ENCODE data around the gene BCAS3.

Gene BCAS3

DNA sequence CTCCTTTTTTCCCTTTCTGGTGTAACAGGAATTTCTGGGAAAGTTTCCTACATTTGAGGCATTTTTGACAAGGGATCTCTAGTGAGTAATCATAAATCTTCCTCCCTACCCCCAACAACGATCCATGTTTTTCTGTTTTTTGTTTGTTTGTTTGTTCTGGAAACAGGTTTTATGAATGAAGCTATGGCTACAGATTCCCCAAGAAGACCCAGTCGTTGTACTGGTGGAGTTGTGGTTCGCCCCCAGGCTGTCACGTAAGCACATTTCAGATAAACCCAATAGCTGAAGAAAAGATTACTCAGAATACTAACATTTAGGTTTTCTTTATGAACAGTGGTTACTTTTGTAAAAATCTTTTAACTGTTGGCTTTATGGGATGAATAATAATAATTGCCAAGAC, 1.6 kb downstream of the BCAS3 start:
- POLR2A ChIA-PET (ENCODE audit: low non-redundant PET): no interaction called here
- no peak for DNase-seq (ENCODE audit: low spot score)

DNA sequence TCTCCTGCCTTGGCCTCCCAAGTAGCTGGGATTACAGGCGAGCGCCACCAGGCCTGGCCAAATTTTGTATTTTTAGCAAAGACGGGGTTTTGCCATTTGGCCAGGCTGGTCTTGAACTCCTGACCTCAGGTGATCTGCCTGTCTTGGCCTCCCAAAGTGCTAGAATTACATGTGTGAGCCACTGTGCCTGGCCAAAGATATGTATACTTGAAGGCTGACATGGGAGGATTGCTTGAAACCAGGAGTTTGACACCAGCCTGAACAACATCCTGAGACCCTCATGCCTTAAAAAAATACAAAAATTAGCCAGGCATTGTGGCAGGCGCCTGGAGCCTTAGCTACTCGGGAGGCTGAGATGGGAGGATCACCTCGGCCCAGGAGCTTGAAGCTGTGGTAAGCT, 3.1 kb downstream of the BCAS3 start:
- ChIA-PET POLR2A (ENCODE audit: low non-redundant PET) (no interaction called here), CTCF (interaction anchor here (0.6 kb wide), 1 partner anchor 102 kb away, joined by 3 read pairs; no protein-coding TSS in a partner anchor)
- TF ChIP-seq, protein P1, sequence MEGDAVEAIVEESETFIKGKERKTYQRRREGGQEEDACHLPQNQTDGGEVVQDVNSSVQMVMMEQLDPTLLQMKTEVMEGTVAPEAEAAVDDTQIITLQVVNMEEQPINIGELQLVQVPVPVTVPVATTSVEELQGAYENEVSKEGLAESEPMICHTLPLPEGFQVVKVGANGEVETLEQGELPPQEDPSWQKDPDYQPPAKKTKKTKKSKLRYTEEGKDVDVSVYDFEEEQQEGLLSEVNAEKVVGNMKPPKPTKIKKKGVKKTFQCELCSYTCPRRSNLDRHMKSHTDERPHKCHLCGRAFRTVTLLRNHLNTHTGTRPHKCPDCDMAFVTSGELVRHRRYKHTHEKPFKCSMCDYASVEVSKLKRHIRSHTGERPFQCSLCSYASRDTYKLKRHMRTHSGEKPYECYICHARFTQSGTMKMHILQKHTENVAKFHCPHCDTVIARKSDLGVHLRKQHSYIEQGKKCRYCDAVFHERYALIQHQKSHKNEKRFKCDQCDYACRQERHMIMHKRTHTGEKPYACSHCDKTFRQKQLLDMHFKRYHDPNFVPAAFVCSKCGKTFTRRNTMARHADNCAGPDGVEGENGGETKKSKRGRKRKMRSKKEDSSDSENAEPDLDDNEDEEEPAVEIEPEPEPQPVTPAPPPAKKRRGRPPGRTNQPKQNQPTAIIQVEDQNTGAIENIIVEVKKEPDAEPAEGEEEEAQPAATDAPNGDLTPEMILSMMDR (conservative IDR thresholded peaks at IDR 0.05; ENCODE audit: low read depth): no peak
- no peak overlapping the region for H3K27ac ChIP-seq
- no peak for DNase-seq (ENCODE audit: low spot score)

More for the DNA sequence above, 1.6 kb downstream of the BCAS3 start:
- TF ChIP-seq, protein P1 (conservative IDR thresholded peaks at IDR 0.05; ENCODE audit: low read depth): no peak
- H3K27ac ChIP-seq: no peak overlapping the region
- CTCF ChIA-PET: interaction anchor here (0.6 kb wide), 2 partner anchors 149 to 304 kb away, joined by 3 read pairs; no protein-coding TSS in a partner anchor

- TF ChIP-seq, protein P1 (conservative IDR thresholded peaks at IDR 0.05; ENCODE audit: low read depth): no peak
- no peak for DNase-seq (ENCODE audit: low spot score)
- CTCF ChIA-PET: no interaction called here
- no peak overlapping the region for H3K27ac ChIP-seq
- POLR2A ChIA-PET (ENCODE audit: low non-redundant PET): no interaction called here
Measured at GRCh38 chr17:60685437-60685836, 7.8 kb downstream of the BCAS3 start.

GRCh38 chr17:60695960-60696359, 18.3 kb downstream of the BCAS3 start:
- no peak for DNase-seq (ENCODE audit: low spot score)
- TF ChIP-seq, protein P1 (conservative IDR thresholded peaks at IDR 0.05; ENCODE audit: low read depth): no peak
- POLR2A ChIA-PET (ENCODE audit: low non-redundant PET): no interaction called here
- CTCF ChIA-PET: no interaction called here
- no peak overlapping the region for H3K27ac ChIP-seq

DNA sequence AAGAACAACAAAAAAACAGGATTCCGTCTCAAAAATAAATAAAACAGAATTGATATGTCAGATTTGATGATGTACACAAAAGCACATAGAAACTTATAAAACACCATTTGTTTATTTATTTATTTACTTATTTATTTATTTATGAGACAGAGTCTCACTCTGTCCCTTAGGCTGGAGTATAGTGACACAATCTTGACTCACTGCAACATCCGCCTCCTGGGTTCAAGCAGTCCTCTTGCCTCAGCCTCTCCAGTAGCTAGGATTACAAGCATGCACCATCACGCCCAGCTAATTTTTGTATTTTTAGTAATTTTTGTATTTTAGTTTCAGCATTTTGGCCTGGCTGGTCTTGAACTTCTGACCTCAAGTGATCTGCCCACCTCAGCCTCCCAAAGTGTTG, 21.4 kb downstream of the BCAS3 start:
- CTCF ChIA-PET: no interaction called here
- H3K27ac ChIP-seq: no peak overlapping the region
- POLR2A ChIA-PET (ENCODE audit: low non-redundant PET): no interaction called here
- no peak for DNase-seq (ENCODE audit: low spot score)
- TF ChIP-seq, protein P1 (conservative IDR thresholded peaks at IDR 0.05; ENCODE audit: low read depth): no peak

GRCh38 chr17:60704170-60704569, 26.5 kb downstream of the BCAS3 start:
- H3K27ac ChIP-seq: no peak overlapping the region
- CTCF ChIA-PET: no interaction called here

More at GRCh38 chr17:60704170-60704569, 26.5 kb downstream of the BCAS3 start:
- POLR2A ChIA-PET (ENCODE audit: low non-redundant PET): interaction anchor here (0.7 kb wide), 1 partner anchor 107 kb away, joined by 4 read pairs; no protein-coding TSS in a partner anchor
- TF ChIP-seq, protein P1 (conservative IDR thresholded peaks at IDR 0.05; ENCODE audit: low read depth): no peak
- DNase-seq (ENCODE audit: low spot score): no peak

Data from RWPE1 (cell line).